ENCODE results near the gene AHI1.
A peak's percentile ranks its signal among the peaks of the same experiment; 100 is the strongest.

AHI1 gene

DNA sequence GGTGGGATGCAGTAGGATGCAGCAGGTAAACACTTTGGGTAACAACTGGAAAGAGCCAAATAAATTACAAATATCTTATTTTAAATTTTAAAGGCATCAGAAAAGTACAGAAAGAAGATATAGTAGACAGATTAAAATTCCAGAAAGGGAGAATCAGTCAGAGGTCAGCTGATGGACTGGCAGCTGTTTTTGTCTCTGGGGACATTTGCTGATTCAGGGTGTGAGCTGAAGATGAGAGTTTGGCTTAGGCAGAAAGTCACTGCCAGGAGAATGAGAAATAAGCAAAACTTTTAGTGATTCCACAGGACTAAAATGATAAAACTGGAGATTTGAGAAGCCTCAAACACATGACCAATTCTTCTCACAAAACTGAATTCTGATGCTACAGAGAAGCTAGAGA, 39.5 kb downstream of the AHI1 start:
- DNase-seq (ENCODE audit: low read depth in 2 of 2): peak in 1 of 2 experiments; percentile 20

GRCh38 chr6:135451617-135452190, 45.8 kb downstream of the AHI1 start:
- peak; percentile 31 to 39 for DNase-seq (ENCODE audit: low read depth in 2 of 2)

DNA sequence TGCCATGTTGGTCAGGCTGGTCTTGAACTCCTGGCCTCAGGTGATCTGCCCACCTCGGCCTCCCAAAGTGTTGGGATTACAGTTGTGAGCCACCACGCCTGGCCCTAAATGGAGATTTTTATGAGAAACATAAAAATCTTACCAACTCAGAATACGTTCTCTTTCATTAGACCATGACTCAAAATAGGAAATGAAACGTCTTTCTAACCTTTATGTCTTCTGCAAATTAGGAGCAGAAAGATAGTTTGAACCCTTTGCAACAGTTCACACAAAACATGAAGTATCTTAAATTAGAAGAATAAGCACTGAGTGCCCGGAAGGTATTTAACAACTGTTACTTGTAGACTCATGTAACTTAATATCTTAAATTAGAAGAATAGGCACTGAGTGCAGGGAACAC, 48.3 kb downstream of the AHI1 start:
- no peak for DNase-seq (ENCODE audit: low read depth in 2 of 2)

DNA sequence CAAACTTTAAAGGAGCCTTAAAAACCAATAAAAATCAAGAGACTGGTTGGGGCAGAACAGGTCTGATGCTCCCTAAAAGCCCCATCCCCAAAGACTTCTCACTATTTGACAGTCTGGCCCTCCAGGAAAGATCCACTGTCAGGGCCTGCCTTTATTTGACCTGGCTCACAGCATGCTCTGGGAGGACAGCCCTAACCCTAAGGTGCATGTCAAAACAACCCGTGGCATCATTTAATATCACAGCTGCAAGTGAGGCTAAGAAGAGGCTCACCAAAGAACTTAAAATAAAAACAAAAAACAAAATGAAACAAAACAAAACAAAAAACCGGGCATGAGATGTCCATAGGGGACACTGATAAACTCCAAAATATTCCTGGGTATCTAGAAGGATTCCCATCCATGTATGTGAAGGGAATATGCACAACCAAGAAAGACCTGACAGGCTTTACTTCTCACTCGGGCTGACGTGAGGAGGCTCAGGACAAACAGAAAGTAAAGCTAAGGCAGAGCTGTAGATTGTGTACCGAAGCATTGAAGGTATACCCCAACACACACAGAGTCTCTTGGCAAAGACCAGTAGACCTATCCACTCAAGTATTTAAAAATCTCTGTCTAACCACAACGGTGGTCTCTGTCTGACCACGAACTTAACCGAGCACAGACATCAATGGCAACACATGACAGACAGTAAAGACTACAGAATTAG, 57.3 kb downstream of the AHI1 start:
- DNase-seq (ENCODE audit: low read depth in 2 of 2): no peak

DNA sequence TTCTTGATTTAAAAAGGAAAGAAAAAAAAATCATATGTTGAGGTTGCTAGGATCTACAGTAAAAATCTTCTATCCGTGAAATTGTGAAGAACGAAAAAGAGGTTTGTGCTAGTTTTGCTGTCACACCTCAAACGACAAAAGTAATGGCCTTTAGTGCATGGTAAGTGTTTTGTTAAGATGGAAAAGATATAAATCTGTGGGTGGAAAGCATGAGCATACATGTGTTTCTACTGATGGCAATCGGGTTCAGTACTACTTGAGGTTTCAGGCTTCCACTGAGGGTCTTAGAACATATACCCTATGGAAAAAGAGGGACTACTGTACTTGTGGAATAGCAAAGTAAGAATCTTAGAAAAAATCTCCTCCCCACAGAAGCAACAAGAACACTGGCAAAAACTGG, 58.0 kb downstream of the AHI1 start:
- DNase-seq (ENCODE audit: low read depth in 2 of 2): no peak

- peak in 1 of 2 experiments; percentile 14 for DNase-seq (ENCODE audit: low read depth in 2 of 2)
Observed at GRCh38 chr6:135438907-135439535, 58.5 kb downstream of the AHI1 start.

DNA sequence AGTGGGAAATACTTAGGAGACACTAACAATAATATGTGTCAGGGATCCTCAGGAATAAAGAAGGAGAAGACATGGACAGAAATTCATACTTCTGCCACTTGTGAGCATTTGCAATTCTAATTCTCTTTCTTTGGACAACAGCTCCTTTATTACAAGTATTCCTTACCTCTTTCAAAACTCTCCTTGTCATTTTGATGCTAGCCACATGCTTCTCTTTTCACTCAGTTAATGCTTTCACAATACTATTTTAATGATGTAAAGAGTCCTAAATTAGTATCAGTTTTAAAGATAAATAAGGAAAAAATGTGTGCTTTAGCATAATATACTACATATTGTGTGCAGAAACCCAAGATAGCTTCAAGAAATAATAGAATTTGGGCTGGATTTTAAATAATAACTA, 62.5 kb downstream of the AHI1 start:
- no peak for DNase-seq (ENCODE audit: low read depth in 2 of 2)

DNA sequence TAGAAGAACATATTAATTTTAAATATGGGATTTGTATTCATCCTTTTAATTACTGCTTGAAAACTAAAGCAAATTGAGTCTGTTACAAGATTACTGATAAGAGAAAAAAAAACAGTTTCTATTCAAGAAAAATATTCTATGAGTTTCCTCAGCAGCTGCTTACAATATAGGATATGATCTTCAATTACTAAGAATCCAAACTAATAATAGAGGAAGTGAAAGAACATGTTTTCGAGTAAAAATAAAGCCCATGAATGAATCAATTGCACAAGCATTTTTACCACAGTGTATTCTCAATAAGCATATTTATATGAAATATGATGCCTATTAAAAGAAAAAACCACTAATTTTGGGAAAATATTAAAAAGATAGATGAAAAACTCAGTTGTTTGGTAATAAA, 63.4 kb downstream of the AHI1 start:
- DNase-seq (ENCODE audit: low read depth in 2 of 2): no peak

DNA sequence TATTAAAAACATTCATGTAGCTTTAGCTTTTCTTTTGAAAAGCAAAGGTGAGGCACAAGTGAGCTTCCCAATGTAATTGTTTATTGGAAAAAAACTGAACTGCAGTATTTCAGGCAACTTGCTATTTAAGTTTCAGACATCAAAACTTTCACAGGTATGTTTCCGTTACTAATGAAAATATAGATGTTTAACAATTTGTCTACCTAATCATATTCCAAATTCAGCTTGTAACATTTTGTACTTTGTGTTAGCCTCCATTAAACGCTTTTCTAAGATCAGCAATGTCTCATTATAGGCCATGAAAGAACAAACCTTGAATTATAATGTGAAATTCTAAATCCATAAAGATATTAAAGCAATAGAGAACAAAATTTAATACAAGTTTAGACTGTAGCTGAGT, 69.5 kb downstream of the AHI1 start:
- no peak for DNase-seq (ENCODE audit: low read depth in 2 of 2)

DNA sequence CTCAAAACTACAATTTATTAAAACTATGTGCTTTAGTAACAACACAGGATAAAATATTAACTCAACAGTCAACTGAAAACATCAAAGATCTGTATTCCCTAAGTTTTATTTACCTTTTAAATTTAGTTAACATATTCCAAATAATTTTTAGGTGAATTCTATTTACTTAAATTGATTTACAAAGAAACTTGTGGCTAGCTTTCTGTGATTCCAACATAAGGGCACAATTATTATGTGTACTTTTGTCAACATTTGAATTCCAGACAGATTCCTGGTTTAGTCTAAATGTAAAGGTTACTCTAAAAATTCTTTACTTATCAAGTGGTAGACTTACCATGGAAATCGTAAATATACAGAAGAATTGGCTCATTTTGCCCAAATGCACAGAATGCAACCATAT, 70.7 kb downstream of the AHI1 start:
- DNase-seq (ENCODE audit: low read depth in 2 of 2): no peak

GRCh38 chr6:135424385-135424784, 73.2 kb downstream of the AHI1 start:
- DNase-seq (ENCODE audit: low read depth in 2 of 2): no peak

DNA sequence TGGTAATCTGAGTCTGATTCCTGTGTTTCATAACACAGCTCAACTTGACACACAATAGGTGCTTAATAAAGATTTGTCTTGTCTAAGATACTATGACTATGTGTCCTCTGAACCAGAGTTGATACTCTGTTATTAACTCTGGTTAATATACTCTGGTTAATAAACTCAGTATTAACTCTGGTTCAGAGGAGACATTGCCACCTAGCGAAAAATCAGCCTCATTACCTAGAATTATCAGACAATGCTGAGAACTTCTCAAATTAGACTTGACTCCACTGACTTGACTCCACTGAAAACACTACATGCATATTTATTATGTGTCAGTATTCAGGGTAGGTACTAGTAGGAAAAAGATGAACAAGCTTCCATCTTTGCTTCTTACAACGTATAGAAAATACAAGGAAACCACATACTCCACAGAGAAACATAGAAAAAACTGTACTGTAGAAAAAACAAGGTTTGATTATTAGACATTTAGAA, 73.9 kb downstream of the AHI1 start:
- peak; percentile 15 to 19 for DNase-seq (ENCODE audit: low read depth in 2 of 2)

DNA sequence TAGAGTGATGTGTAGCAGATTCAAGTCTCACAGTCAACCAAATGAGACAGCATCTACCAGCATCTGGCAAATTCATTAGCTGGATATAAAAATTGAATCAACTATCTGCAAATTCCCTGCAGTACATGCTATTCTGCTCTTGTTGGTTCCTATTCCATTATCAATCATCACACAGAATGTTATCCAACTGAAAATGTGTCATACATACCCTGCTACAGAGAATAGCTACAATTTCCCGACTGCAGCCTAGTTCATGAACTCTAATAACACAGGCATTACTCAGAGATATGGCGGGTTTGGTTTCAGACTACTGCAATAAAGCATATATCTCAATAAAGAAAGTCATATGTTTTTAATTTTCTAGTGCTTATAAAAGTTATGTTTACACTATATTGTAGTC, 78.4 kb downstream of the AHI1 start:
- DNase-seq (ENCODE audit: low read depth in 2 of 2): peak; percentile 86 to 88

DNA sequence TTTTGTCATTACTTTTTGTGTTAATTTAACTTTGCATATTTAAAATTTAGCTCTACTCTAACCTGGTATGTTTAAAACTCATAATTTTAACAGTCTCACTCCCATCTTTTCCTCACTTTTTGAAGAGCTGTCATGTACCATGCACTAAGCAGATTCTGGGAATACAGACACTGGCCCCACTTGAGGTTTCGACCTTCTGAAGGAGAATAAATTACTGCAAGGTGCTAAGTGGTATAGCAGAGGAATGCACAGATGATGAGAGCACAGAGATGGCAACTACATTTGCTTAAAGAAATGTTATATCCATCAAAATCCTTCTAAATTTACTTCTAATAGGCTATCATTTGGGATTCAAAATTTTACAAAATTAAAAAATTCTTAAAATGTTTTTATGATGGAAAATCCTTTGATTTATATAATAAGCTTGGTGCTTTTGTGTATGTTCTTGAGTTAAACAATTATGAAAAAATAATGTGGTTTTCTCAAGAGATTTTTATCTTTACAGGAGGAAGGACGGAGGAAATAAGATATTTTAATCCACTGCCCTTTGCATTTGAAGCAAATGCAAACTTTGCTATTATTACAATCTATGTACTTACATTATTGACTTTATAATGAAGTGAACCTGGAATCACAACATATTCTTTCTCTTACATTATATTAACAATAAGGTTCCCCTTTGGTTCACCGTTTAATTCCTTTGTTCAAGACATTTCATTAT, 79.3 kb downstream of the AHI1 start:
- no peak for DNase-seq (ENCODE audit: low read depth in 2 of 2)

- no peak for DNase-seq (ENCODE audit: low read depth in 2 of 2)
Observed at GRCh38 chr6:135412761-135413160, 84.8 kb downstream of the AHI1 start.

- DNase-seq (ENCODE audit: low read depth in 2 of 2): no peak
Observed at GRCh38 chr6:135411849-135412248, 85.7 kb downstream of the AHI1 start.

- DNase-seq (ENCODE audit: low read depth in 2 of 2): no peak
Observed at GRCh38 chr6:135411339-135411738, 86.2 kb downstream of the AHI1 start.

GRCh38 chr6:135410856-135411255, 86.7 kb downstream of the AHI1 start:
- DNase-seq (ENCODE audit: low read depth in 2 of 2): no peak

DNA sequence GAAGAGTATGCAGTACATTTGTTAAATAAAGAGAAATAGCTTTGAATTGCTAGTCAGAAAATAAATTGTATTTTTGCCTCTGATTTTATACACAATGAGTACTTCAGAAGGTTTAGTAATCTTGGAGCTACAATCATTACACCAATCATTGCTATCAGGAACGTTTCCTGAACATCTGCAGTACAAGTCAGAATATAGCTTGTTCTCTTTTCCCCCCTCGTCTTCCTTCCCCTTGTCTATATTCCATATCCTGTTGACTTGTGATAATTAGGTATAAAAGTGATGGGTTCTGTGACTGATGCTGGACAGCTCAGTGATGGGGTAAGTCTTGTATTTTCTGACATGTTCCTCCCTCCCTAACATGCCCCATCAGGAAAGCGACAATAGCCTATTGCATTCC, 94.0 kb downstream of the AHI1 start:
- no peak for DNase-seq (ENCODE audit: low read depth in 2 of 2)

DNA sequence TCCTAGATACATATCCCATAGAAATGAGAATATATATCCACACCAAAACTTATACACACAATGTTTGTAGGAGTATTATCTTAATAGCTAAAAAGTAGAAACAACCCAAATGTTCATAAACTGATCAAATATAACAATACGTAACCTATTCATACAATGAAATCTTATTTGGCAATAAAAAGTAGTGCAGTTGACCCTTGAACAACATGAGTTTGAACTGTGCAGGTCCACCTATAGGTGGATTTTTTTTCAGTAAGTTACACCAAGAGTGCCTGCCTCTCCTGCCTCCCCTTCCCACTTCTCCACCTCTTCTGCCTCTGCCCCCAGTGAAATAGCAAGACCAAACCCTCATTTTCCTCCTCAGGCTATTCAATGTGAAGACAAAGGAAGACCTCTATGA, 95.2 kb downstream of the AHI1 start:
- DNase-seq (ENCODE audit: low read depth in 2 of 2): no peak

- DNase-seq (ENCODE audit: low read depth in 2 of 2): no peak
Observed at GRCh38 chr6:135397172-135397952, 100.2 kb downstream of the AHI1 start.

DNA sequence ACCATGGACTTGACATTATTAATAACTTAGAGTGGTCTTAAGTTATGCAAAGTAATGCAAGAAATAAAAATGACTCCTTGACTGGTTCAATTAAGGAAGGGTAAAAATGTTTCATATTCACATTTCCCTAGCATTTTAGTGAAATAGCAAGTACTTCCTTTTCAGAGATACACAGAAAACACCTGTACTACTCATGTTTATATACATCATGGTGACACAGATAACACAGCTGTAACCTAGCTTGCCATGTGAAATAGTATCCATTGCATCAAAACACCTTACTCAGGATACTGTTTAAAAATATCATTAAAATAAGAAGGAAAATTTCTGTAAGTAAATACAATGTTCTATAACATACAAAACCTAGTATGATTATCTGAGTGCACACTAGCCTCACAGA, 102.4 kb downstream of the AHI1 start:
- DNase-seq (ENCODE audit: low read depth in 2 of 2): no peak

Data from fibroblast of skin of left quadriceps (primary cell).